Keratinocyte (primary cell): ENCODE results near the gene CASP10. TPM values are rescaled to one million over a fixed set of nuclear protein-coding genes. Genes with fewer than 3 reads are reported as not detected.

Experiments
- DNase-seq: peaks from one replicate; pipeline ENCODE4 v3.0.0-alpha.2; 2011; ENCODE audit warnings: low read depth, missing footprints, low spot score
- FAIRE-seq: peaks from 2 replicates; lab custom pipeline; 2011; peaks lifted over from hg19 to GRCh38; lab: Jason Lieb, UNC
- H2AFZ ChIP-seq: 2 replicates; pipeline ENCODE4 v1.6.0; 2012; ENCODE audit warnings: low read length, control low read depth, inconsistent platforms; ENCODE audit not compliant: control insufficient read depth
- H3K27ac ChIP-seq: 2 replicates; pipeline ENCODE4 v1.5.1; 2011; ENCODE audit warnings: low read length; ENCODE audit not compliant: control insufficient read depth, insufficient read depth
- H3K27me3 ChIP-seq: 3 replicates; pipeline ENCODE4 v1.6.0; 2011; ENCODE audit warnings: low read length; ENCODE audit not compliant: control insufficient read depth, insufficient read depth; ENCODE audit errors: extremely low read depth
- H3K36me3 ChIP-seq, 2 experiments: 2 replicates in 1 of 2; 3 replicates in 1 of 2; pipeline ENCODE4 v1.5.1; 2011; ENCODE audit warnings: low read length in 2 of 2, mild to moderate bottlenecking in 1 of 2; ENCODE audit not compliant: control insufficient read depth in 2 of 2, insufficient read depth in 2 of 2; ENCODE audit errors: extremely low read depth in 1 of 2
- H3K4me1 ChIP-seq: 3 replicates; pipeline ENCODE4 v1.5.1; 2011; ENCODE audit warnings: low read length; ENCODE audit not compliant: control insufficient read depth, insufficient read depth; ENCODE audit errors: extremely low read depth
- H3K4me2 ChIP-seq: 3 replicates; pipeline ENCODE4 v1.6.0; 2011; ENCODE audit warnings: low read depth, low read length; ENCODE audit not compliant: control insufficient read depth, insufficient read depth; ENCODE audit errors: extremely low read depth
- H3K4me3 ChIP-seq, 3 experiments: fragments of 200-600 bp in 1 of 3; sonication (generic) in 1 of 3; 2 replicates in 2 of 3; 3 replicates in 1 of 3; pipeline ENCODE4 v1.5.1; 2011 to 2016; ENCODE audit warnings: low read length in 3 of 3, mild to moderate bottlenecking in 3 of 3, control low read depth in 2 of 3, inconsistent platforms in 1 of 3, low read depth in 1 of 3, mixed read lengths in 1 of 3, mixed run types in 1 of 3, moderate library complexity in 1 of 3; ENCODE audit not compliant: control insufficient read depth in 2 of 3, insufficient read depth in 2 of 3; ENCODE audit errors: extremely low read depth in 1 of 3
- H3K79me2 ChIP-seq: 2 replicates; pipeline ENCODE4 v1.6.0; 2012; ENCODE audit warnings: low read length; ENCODE audit not compliant: control insufficient read depth, insufficient read depth
- H3K9ac ChIP-seq: 3 replicates; pipeline ENCODE4 v1.6.0; 2011; ENCODE audit warnings: low read length; ENCODE audit not compliant: control insufficient read depth, insufficient read depth; ENCODE audit errors: extremely low read depth
- H3K9me1 ChIP-seq: 3 replicates; pipeline ENCODE4 v1.6.0; 2011; ENCODE audit warnings: low read length; ENCODE audit not compliant: control insufficient read depth, insufficient read depth; ENCODE audit errors: extremely low read depth
- H3K9me3 ChIP-seq: 2 replicates; pipeline ENCODE4 v1.5.1; 2012; ENCODE audit warnings: low read depth, low read length; ENCODE audit not compliant: control insufficient read depth
- H4K20me1 ChIP-seq: 3 replicates; pipeline ENCODE4 v1.6.0; 2011; ENCODE audit warnings: low read length; ENCODE audit not compliant: control insufficient read depth, insufficient read depth; ENCODE audit errors: extremely low read depth
- EZH2 ChIP-seq: IDR thresholded peaks from one replicate; pipeline ENCODE4 v1.6.1; 2012; ENCODE audit warnings: inconsistent platforms, mild to moderate bottlenecking, low read length, moderate library complexity
- dilution Hi-C: fragments of 300-500 bp; cut with MboI; formaldehyde crosslinking; loops from one replicate; pipeline ENCODE4 v1.7.0; 2020; ENCODE audit warnings: low sequenced_read_pairs; ENCODE audit not compliant: extremely low pct_ligation_motif_present
- polyA plus RNA-seq, 5 experiments: library from polyadenylated mRNA; depleted of rRNA in 3 of 5; stranded (reverse) in 3 of 5; stranded (forward) in 1 of 5; unstranded in 1 of 5; fragments of >200 nt; gene quantifications; 1 replicate in 1 of 5; 2 replicates in 3 of 5; 3 replicates in 1 of 5; pipeline versions ENCODE4 v1.2.1 to v1.2.3, GENCODE V29; 2011 to 2012; ENCODE audit warnings: missing spikeins in 2 of 5, low read depth in 1 of 5, low replicate concordance in 1 of 5
- TF ChIP-seq, protein P1 (sequence below), 3 experiments: IDR thresholded peaks in 1 of 3; conservative IDR thresholded peaks in 1 of 3; optimal IDR thresholded peaks in 1 of 3; 2 replicates in 2 of 3; 3 replicates in 1 of 3; pipeline versions ENCODE3 to v1.5.1; 2011; ENCODE audit warnings: low read length in 3 of 3, mild to moderate bottlenecking in 3 of 3, moderate library complexity in 2 of 3, control low read depth in 1 of 3, inconsistent platforms in 1 of 3; ENCODE audit not compliant: insufficient read depth in 2 of 3; ENCODE audit errors: extremely low read depth in 1 of 3

Gene CASP10
- polyA plus RNA-seq, 1 donor (not counting 4 experiments of a cell fraction or from before 2014, with no cell fraction given), result 7.1 TPM

DNA sequence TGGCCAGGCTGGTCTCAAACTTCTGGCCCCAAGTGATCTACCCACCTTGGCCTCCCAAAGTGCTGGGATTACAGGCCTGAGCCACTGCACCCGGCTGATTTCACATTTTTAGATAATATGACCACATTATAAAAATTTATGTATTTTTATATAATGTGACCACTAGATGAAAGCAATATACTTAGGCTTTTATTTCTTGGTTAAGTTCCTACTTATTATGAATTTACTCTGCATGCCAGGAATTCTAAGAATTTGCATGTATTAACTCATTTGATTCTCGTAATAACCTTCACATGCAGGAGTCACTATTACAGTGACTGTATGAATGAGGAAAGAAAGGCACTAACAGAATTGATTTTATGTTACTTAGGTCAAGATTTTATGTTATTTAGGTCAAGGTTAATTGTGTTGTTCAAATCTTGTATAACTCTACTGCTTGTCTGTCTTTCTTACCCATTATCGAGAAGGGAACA lies 51.8 kb downstream of the CASP10 start:
- no peaks in the 10 kb centered on the region for H3K9me3 ChIP-seq
- peak overlapping the region; percentile 83 for H3K4me2 ChIP-seq
- TF ChIP-seq, protein P1, sequence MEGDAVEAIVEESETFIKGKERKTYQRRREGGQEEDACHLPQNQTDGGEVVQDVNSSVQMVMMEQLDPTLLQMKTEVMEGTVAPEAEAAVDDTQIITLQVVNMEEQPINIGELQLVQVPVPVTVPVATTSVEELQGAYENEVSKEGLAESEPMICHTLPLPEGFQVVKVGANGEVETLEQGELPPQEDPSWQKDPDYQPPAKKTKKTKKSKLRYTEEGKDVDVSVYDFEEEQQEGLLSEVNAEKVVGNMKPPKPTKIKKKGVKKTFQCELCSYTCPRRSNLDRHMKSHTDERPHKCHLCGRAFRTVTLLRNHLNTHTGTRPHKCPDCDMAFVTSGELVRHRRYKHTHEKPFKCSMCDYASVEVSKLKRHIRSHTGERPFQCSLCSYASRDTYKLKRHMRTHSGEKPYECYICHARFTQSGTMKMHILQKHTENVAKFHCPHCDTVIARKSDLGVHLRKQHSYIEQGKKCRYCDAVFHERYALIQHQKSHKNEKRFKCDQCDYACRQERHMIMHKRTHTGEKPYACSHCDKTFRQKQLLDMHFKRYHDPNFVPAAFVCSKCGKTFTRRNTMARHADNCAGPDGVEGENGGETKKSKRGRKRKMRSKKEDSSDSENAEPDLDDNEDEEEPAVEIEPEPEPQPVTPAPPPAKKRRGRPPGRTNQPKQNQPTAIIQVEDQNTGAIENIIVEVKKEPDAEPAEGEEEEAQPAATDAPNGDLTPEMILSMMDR (optimal IDR thresholded peaks at IDR 0.05 in 1 of 3, IDR thresholded peaks at IDR 0.05 in 1 of 3, conservative IDR thresholded peaks at IDR 0.05 in 1 of 3; ENCODE audit: extremely low read depth in 1 of 3, insufficient read depth in 2 of 3, low read length in 3 of 3), result no peak
- TF ChIP-seq EZH2, result no peak
- peaks cover 32% of the 10 kb centered on the region for H3K4me1 ChIP-seq
- no peak for DNase-seq
- no peaks in the 10 kb centered on the region for H3K9me1 ChIP-seq
- no peaks in the 10 kb centered on the region for H3K27me3 ChIP-seq
- peaks cover 0 to 2% of the 10 kb centered on the region in 2 experiments for H3K36me3 ChIP-seq
- H3K4me3 ChIP-seq, result peak overlapping the region; percentile 53 to 84 (median 74)
- H3K27ac ChIP-seq, result no peak overlapping the region
- H3K9ac ChIP-seq, result peak overlapping the region; percentile 14
- peaks cover 25% of the 10 kb centered on the region for H3K79me2 ChIP-seq
- H4K20me1 ChIP-seq, result no peaks in the 10 kb centered on the region
- dilution Hi-C loops, result no loop called here
- no peak for FAIRE-seq
- H2AFZ ChIP-seq, result no peak overlapping the region

DNA sequence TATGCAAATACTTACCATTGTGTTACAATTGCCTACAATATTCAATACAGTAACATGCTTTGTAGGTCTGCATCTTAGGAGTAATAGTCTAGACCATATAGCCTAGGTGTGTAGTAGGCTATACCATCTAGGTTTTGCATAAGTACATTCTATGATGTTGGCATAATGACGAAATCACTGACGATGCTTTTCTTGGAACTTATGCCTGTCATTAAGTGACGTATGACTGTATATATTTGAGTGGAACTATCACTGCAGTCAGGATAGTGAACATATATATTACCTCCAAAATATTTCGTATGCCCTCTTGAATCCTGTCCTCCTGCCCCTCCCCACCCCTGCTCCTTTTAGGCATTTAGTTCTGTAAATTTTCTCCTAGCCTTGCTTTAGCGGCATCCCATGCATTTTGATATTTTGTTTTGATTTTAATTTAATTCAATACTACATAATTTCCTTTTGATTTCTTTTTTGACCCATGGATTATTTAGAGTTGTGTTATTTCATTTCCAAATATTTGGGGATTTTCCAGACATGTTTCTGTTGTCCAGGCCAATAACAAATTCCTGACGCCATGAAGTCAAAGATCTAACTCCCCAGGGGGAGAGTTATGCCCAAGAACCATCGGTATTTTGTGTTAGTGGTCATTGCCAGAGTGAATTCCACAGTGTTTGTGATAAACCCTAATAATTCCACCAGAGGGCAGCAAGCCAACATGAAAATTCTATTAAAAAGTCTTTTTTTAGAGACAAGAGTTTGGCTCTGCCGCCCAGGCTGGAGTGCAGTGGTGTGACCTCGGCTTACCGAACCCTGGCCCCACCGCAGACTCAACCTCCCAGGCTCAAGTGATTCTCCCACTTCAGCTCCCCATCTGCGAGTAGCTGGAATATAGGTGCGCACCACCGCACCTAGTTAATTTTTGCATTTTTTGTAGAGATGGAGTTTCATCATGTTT lies 53.2 kb downstream of the CASP10 start:
- Histone ChIP-seq H3K79me2 (peaks cover 25% of the 10 kb centered on the region), H3K4me2 (peak overlapping the region; percentile 83), H3K9me3 (no peaks in the 10 kb centered on the region), H4K20me1 (no peaks in the 10 kb centered on the region), H3K36me3 (peaks cover 0 to 3% of the 10 kb centered on the region in 2 experiments), H3K4me3 (peak overlapping the region in 1 of 3 experiments; percentile 21), H2AFZ (peak overlapping the region; percentile 42), H3K9me1 (no peaks in the 10 kb centered on the region), H3K4me1 (peaks cover 32% of the 10 kb centered on the region), H3K27me3 (no peaks in the 10 kb centered on the region), H3K27ac (no peak overlapping the region), H3K9ac (peak overlapping the region; percentile 2)
- DNase-seq, result no peak
- no peak for FAIRE-seq
- dilution Hi-C loops, result no loop called here
- no peak for TF ChIP-seq EZH2
- TF ChIP-seq, protein P1 (optimal IDR thresholded peaks at IDR 0.05 in 1 of 3, IDR thresholded peaks at IDR 0.05 in 1 of 3, conservative IDR thresholded peaks at IDR 0.05 in 1 of 3; ENCODE audit: extremely low read depth in 1 of 3, insufficient read depth in 2 of 3, low read length in 3 of 3), result peak; percentile 30 to 54 (median 45)
